Liver (tissue), 9 donors: ENCODE results near the gene NKX1-2. TPM values are rescaled to one million over a fixed set of nuclear protein-coding genes. Genes with fewer than 3 reads are reported as not detected.

ENCODE experiments used
- DNase-seq: peaks from one replicate; pipeline ENCODE4 v3.0.0-alpha.2; 2017; ENCODE audit warnings: low spot score
- H3K27ac ChIP-seq, 2 donors: one replicate each; pipeline ENCODE4 v1.7.0; 2013; ENCODE audit warnings: inconsistent platforms in 2 of 2, low read length in 2 of 2, control low read depth in 1 of 2, low read depth in 1 of 2, mild to moderate bottlenecking in 1 of 2
- H3K27me3 ChIP-seq, 4 donors: one replicate each; pipeline versions ENCODE4 v1.6.1 to v1.7.0; 2013; ENCODE audit warnings: low read length in 3 of 4, inconsistent platforms in 1 of 4, mild to moderate bottlenecking in 1 of 4, moderate library complexity in 1 of 4; ENCODE audit not compliant: control insufficient read depth in 4 of 4, insufficient read depth in 4 of 4
- H3K36me3 ChIP-seq, 4 donors: one replicate each; pipeline versions ENCODE4 v1.6.1 to v1.7.0; 2013; ENCODE audit warnings: low read length in 3 of 4, mild to moderate bottlenecking in 3 of 4, low read depth in 1 of 4, moderate library complexity in 1 of 4; ENCODE audit not compliant: control insufficient read depth in 4 of 4, insufficient read depth in 3 of 4
- H3K4me1 ChIP-seq, 4 donors: one replicate each; pipeline versions ENCODE4 v1.6.1 to v1.7.0; 2013; ENCODE audit warnings: low read length in 3 of 4, mild to moderate bottlenecking in 3 of 4, moderate library complexity in 1 of 4; ENCODE audit not compliant: control insufficient read depth in 4 of 4, insufficient read depth in 4 of 4
- H3K4me3 ChIP-seq, 3 donors: one replicate each; pipeline versions ENCODE4 v1.6.1 to v1.7.0; 2013; ENCODE audit warnings: low read length in 3 of 3, control low read depth in 1 of 3, low read depth in 1 of 3, mild to moderate bottlenecking in 1 of 3
- H3K9ac ChIP-seq, 2 donors: one replicate each; pipeline ENCODE4 v1.7.0; 2013; ENCODE audit warnings: low read length in 2 of 2, mild to moderate bottlenecking in 2 of 2, moderate library complexity in 2 of 2, control low read depth in 1 of 2, low read depth in 1 of 2
- H3K9me3 ChIP-seq, 4 donors: one replicate each; pipeline versions ENCODE4 v1.6.1 to v1.7.0; 2013; ENCODE audit warnings: low read length in 3 of 4; ENCODE audit not compliant: control insufficient read depth in 4 of 4
- ATF3 ChIP-seq: IDR thresholded peaks from 2 replicates; pipeline ENCODE4 v1.6.1; 2016; ENCODE audit warnings: antibody characterized with exemption
- EGR1 ChIP-seq, 2 donors: IDR thresholded peaks; 2 replicates each; pipeline ENCODE4 v1.6.1; 2016 to 2018; ENCODE audit warnings: antibody characterized with exemption in 2 of 2, low read depth in 2 of 2
- FOXA2 ChIP-seq: IDR thresholded peaks from 2 replicates; pipeline ENCODE4 v1.6.1; 2016; ENCODE audit warnings: antibody characterized with exemption
- GABPA ChIP-seq, 2 donors: IDR thresholded peaks in 1 of 2; conservative IDR thresholded peaks in 1 of 2; 2 replicates each; pipeline ENCODE4 v1.6.1; 2016; ENCODE audit warnings: antibody characterized with exemption in 2 of 2, mild to moderate bottlenecking in 1 of 2, moderate library complexity in 1 of 2
- HNF4A ChIP-seq, 2 donors: conservative IDR thresholded peaks; 2 replicates each; pipeline ENCODE4 v1.6.1; 2016; ENCODE audit warnings: antibody characterized with exemption in 2 of 2, mild to moderate bottlenecking in 2 of 2
- HNF4G ChIP-seq: IDR thresholded peaks from 2 replicates; pipeline ENCODE4 v1.6.1; 2016; ENCODE audit warnings: antibody characterized with exemption
- JUND ChIP-seq, 2 donors: IDR thresholded peaks; 2 replicates each; pipeline ENCODE4 v1.6.1; 2016; ENCODE audit warnings: antibody characterized with exemption in 2 of 2
- NR2F2 ChIP-seq: IDR thresholded peaks from 2 replicates; pipeline ENCODE4 v1.6.1; 2016; ENCODE audit warnings: antibody characterized with exemption
- RAD21 ChIP-seq, 2 donors: IDR thresholded peaks; 2 replicates each; pipeline ENCODE4 v1.6.1; 2016; ENCODE audit warnings: antibody characterized with exemption in 2 of 2, mild to moderate bottlenecking in 2 of 2
- REST ChIP-seq: IDR thresholded peaks from 2 replicates; pipeline ENCODE4 v1.6.1; 2016; ENCODE audit warnings: antibody characterized with exemption, mild to moderate bottlenecking
- RXRA ChIP-seq, 2 donors: IDR thresholded peaks; 2 replicates each; pipeline ENCODE4 v1.6.1; 2017 to 2018; ENCODE audit warnings: antibody characterized with exemption in 2 of 2, mild to moderate bottlenecking in 1 of 2
- TAF1 ChIP-seq: conservative IDR thresholded peaks from 2 replicates; pipeline ENCODE4 v1.6.1; 2016; ENCODE audit warnings: antibody characterized with exemption, mild to moderate bottlenecking
- YY1 ChIP-seq: IDR thresholded peaks from 2 replicates; pipeline ENCODE4 v1.6.1; 2016; ENCODE audit warnings: antibody characterized with exemption, mild to moderate bottlenecking
- ZBTB33 ChIP-seq: IDR thresholded peaks from 2 replicates; pipeline ENCODE4 v1.6.1; 2016; ENCODE audit warnings: antibody characterized with exemption
- WGBS: extraction: QIAGEN DNeasy Blood & Tissue Kit; methylation state at CpG from one replicate; pipeline ENCODE4 v1.1.7; 2013; 5-methylcytosine and 5-hydroxymethylcytosine counted together
- polyA plus RNA-seq, 2 donors: library from polyadenylated mRNA; stranded (reverse) in 1 of 2; unstranded in 1 of 2; fragments of 200-250 nt in 1 of 2; fragments of >200 nt in 1 of 2; fragmentation: Nextera tagmentation in 1 of 2; extraction: Ambion mirVana in 1 of 2; gene quantifications; one replicate each; pipeline versions ENCODE4 v1.2.1 to v1.2.3, GENCODE V29; 2013 to 2015
- total RNA-seq, 2 donors: library from RNA; depleted of rRNA; stranded (reverse); fragments of >200 nt; gene quantifications; one replicate each; pipeline ENCODE4 v1.2.3, GENCODE V29; 2014
- donor health status: healthy.
- donor health status: healthy.
- donor health status: healthy.
- donor health status: healthy.
- donor health status: healthy.

The NKX1-2 gene
- total and polyA plus RNA-seq, 4 donors, result not detected

GRCh38 chr10:124498056-124498455 is 48.2 kb upstream of the NKX1-2 start:
- 96% methylated on average over 8 of the region's 8 CpGs for WGBS
- Histone ChIP-seq H3K9ac (no peak overlapping the region), H3K36me3 (peaks cover 0 to 13% (median 6%) of the 10 kb centered on the region in 4 donors), H3K27me3 (no peaks in the 10 kb centered on the region), H3K9me3 (peaks cover 0 to 2% (median 0%) of the 10 kb centered on the region in 4 donors), H3K27ac (no peak overlapping the region), H3K4me3 (no peak overlapping the region), H3K4me1 (no peaks in the 10 kb centered on the region)
- no peak for DNase-seq
- TF ChIP-seq ZBTB33, result no peak
- TF ChIP-seq ATF3, result no peak
- no peak for TF ChIP-seq FOXA2
- no peak for TF ChIP-seq RAD21 (IDR thresholded peaks at IDR 0.05)
- no peak for TF ChIP-seq NR2F2
- TF ChIP-seq YY1, result no peak
- no peak for TF ChIP-seq TAF1
- no peak for TF ChIP-seq REST
- TF ChIP-seq RXRA (IDR thresholded peaks at IDR 0.05), result no peak
- no peak for TF ChIP-seq JUND (IDR thresholded peaks at IDR 0.05)
- TF ChIP-seq HNF4G, result no peak

DNA sequence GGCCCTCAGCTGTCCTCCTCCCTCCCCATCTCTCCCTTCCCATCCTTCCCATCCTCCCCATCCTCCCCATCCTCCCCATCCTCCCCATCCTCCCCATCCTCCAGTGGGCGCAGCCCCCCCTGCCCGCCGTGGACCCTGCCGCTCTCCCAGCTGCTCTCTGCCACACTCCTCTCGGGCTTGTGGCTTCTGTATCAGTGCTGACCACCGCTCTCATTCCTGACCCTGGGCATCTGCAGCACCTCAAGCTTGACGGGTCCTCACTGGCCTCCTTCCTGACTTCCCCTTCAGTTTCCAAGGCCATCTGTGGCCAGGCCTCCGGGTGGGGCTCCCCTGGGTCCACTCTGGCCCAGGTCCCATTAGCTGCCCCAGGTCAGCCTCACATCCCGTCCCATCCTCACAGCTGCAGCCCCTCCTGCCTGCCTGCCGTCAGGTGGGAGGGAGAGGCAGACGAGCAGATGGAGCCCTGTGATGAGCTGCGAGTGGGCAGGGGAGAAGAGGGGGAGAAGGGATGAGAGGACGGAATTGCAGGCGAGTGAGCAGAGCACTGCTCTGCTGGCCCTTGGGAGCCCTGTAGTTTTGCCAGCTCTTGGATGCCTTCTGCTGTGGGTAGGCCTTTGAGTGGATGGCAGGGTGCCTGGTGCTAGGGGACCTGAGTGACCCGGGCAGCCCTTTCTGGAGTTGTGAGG is 47.5 kb upstream of the NKX1-2 start:
- WGBS, result 94% methylated on average over 15 of the region's 15 CpGs
- Histone ChIP-seq H3K27me3 (no peaks in the 10 kb centered on the region), H3K4me1 (no peaks in the 10 kb centered on the region), H3K36me3 (peaks cover 0 to 13% (median 6%) of the 10 kb centered on the region in 4 donors), H3K4me3 (no peak overlapping the region), H3K9ac (no peak overlapping the region), H3K9me3 (peaks cover 0 to 2% (median 0%) of the 10 kb centered on the region in 4 donors), H3K27ac (no peak overlapping the region)
- DNase-seq, result no peak
- TF ChIP-seq FOXA2 (no peak), ATF3 (no peak), ZBTB33 (no peak), HNF4A (conservative IDR thresholded peaks at IDR 0.05) (no peak), TAF1 (no peak), REST (no peak), RAD21 (IDR thresholded peaks at IDR 0.05) (no peak), GABPA (IDR thresholded peaks at IDR 0.05 in 1 of 2, conservative IDR thresholded peaks at IDR 0.05 in 1 of 2) (no peak), EGR1 (IDR thresholded peaks at IDR 0.05; ENCODE audit: low read depth in 2 of 2) (no peak), JUND (IDR thresholded peaks at IDR 0.05) (no peak)
